Type B pancreatic cell (in vitro differentiated cells): ENCODE measurements around the gene EGFR. TPM values are rescaled to one million over a fixed set of nuclear protein-coding genes. Genes with fewer than 3 reads are reported as not detected.
A peak's percentile ranks its signal among the peaks of the same experiment; 100 is the strongest.

Source experiments
- DNase-seq: peaks from one replicate; pipeline ENCODE4 v3.0.0; 2021; ENCODE audit warnings: mixed read lengths; ENCODE audit not compliant: unreplicated experiment; ENCODE audit errors: extremely low spot score
- H3K27ac Mint-ChIP-seq: 2 replicates; pipeline ENCODE4 v1.8.0; 2021; ENCODE audit warnings: mild to moderate bottlenecking, mixed read lengths
- H3K27me3 Mint-ChIP-seq: 2 replicates; pipeline ENCODE4 v1.8.0; 2021; ENCODE audit warnings: mixed read lengths
- H3K36me3 Mint-ChIP-seq: 2 replicates; pipeline ENCODE4 v1.8.0; 2021; ENCODE audit warnings: mixed read lengths
- H3K4me1 Mint-ChIP-seq: one replicate; pipeline ENCODE4 v1.8.0; 2021; ENCODE audit warnings: mixed read lengths; ENCODE audit not compliant: unreplicated experiment
- H3K4me3 Mint-ChIP-seq: 2 replicates; pipeline ENCODE4 v1.8.0; 2021; ENCODE audit warnings: mild to moderate bottlenecking, mixed read lengths
- H3K9me3 Mint-ChIP-seq: 2 replicates; pipeline ENCODE4 v1.8.0; 2021; ENCODE audit warnings: mixed read lengths
- total RNA-seq: library from RNA; stranded (reverse); gene quantifications from 2 replicates; pipeline ENCODE4 v1.2.1, GENCODE V29; 2021; ENCODE audit warnings: low replicate concordance
- TF ChIP-seq, protein P1 (sequence below): fragments of 200-600 bp; sonication (generic); conservative IDR thresholded peaks from 2 replicates; pipeline ENCODE4 v1.5.0; 2021; ENCODE audit warnings: antibody characterized with exemption, mild to moderate bottlenecking

EGFR gene
- total RNA-seq, 1 donor from 2014 or later, result 44.6 TPM

DNA sequence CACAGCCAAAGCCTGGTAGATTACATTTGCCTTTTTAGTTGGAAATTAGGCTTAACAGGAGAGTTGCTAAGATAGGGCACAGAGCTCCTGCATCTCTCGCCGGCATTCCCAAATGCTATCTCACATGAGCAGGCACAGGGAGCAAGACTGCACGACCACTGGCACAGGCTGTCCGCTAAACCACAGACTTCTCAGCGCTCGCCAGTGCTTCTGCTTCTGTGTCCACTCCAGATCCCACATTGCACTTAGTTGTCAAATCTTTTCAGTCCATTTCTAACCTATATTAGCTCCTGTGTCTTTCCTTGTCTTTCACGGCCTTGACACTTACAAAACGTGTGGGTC lies 138.9 kb downstream of the EGFR start:
- TF ChIP-seq, protein P1, sequence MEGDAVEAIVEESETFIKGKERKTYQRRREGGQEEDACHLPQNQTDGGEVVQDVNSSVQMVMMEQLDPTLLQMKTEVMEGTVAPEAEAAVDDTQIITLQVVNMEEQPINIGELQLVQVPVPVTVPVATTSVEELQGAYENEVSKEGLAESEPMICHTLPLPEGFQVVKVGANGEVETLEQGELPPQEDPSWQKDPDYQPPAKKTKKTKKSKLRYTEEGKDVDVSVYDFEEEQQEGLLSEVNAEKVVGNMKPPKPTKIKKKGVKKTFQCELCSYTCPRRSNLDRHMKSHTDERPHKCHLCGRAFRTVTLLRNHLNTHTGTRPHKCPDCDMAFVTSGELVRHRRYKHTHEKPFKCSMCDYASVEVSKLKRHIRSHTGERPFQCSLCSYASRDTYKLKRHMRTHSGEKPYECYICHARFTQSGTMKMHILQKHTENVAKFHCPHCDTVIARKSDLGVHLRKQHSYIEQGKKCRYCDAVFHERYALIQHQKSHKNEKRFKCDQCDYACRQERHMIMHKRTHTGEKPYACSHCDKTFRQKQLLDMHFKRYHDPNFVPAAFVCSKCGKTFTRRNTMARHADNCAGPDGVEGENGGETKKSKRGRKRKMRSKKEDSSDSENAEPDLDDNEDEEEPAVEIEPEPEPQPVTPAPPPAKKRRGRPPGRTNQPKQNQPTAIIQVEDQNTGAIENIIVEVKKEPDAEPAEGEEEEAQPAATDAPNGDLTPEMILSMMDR, result no peak
- Mint-ChIP-seq H3K4me3 (no peak overlapping the region), H3K36me3 (peaks cover 29% of the 10 kb centered on the region), H3K27ac (peak overlapping the region; percentile 55), H3K4me1 (peaks cover 15% of the 10 kb centered on the region), H3K9me3 (no peaks in the 10 kb centered on the region), H3K27me3 (no peaks in the 10 kb centered on the region)
- no peak for DNase-seq

DNA sequence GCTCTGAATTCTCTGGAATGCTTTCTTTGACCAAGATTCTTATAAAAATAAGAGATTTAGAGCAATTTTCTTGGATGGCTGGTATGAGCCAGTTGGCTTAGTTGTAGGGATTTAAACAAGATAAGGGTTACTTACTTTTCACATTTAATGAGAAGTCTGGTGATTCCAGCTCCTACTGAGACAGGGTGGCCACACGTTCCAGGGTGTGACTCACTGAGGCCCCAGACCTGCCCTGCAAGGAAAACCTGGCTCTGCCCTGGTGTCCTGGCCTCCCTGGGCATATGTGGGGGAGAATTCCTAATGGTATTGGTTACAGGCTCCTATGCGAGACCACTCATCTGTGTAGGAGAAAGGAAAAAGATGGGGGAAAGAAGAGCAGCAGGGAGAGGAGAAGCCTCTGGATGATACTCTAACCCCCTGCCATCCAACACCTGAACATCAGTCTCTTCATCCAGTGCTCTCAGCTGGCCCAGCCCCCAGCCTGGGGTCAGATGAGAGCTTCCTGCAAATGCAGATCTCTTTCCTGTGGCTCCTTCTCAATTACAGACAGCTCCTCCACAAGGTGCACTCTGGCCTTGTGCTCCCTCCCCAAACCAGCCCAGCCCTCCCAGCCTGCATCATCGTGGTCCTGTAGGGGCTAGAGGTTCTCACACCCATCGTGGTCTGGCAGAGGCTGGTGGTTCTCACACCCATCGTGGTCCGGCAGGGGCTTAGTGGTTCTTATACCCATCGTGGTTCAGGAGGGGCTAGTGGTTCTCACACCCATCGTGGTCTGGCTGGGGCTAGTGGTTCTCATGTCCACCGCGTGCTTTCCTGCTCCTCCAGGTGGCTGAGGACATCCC lies 139.9 kb downstream of the EGFR start:
- H3K4me1 Mint-ChIP-seq, result peaks cover 15% of the 10 kb centered on the region
- no peak overlapping the region for H3K4me3 Mint-ChIP-seq
- DNase-seq, result no peak
- TF ChIP-seq, protein P1, result no peak
- peaks cover 29% of the 10 kb centered on the region for H3K36me3 Mint-ChIP-seq
- H3K9me3 Mint-ChIP-seq, result no peaks in the 10 kb centered on the region
- no peak overlapping the region for H3K27ac Mint-ChIP-seq
- no peaks in the 10 kb centered on the region for H3K27me3 Mint-ChIP-seq

DNA sequence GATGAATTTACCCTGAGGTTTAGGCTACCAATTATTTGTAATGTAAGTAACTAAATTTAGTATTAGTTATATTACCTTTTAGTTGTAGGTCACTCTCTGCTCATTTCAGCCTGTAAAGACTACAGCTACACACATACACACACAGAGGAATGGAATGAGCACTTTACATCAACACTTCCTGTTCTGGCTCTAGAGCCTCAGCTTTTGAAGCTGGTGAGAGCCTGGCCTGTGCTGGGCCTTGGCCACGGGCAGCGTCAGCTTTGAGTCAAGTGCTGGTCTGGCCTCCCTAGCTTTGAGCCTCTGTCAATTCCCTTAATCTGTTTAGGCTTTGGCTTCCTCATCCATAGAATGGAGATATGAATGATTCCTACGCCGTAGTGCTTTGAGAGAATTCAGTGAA lies 141.7 kb downstream of the EGFR start:
- DNase-seq, result no peak
- H3K4me1 Mint-ChIP-seq, result peaks cover 15% of the 10 kb centered on the region
- no peaks in the 10 kb centered on the region for H3K27me3 Mint-ChIP-seq
- no peaks in the 10 kb centered on the region for H3K9me3 Mint-ChIP-seq
- TF ChIP-seq, protein P1, result no peak
- no peak overlapping the region for H3K27ac Mint-ChIP-seq
- no peak overlapping the region for H3K4me3 Mint-ChIP-seq
- H3K36me3 Mint-ChIP-seq, result peaks cover 23% of the 10 kb centered on the region

DNA sequence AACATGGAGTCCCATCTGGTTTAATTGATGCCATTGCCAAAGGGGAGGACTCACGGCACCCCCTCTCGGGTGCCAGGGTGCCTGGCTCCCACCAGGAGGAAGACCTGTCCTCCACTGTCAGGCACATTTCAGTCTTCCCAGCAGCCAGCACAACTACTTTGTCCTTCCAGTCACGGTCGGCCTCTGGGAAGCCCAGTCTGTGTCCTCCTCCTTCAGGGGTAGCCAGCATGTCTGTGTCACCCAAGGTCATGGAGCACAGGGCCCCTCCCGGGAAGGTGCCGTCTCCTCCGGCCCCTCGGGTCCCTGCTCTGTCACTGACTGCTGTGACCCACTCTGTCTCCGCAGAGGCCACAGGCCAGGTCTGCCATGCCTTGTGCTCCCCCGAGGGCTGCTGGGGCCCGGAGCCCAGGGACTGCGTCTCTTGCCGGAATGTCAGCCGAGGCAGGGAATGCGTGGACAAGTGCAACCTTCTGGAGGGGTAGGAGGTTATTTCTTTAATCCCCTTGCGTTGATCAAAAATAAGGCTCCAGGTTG lies 142.4 kb downstream of the EGFR start:
- Mint-ChIP-seq H3K4me3 (no peak overlapping the region), H3K27ac (no peak overlapping the region), H3K9me3 (no peaks in the 10 kb centered on the region), H3K27me3 (no peaks in the 10 kb centered on the region), H3K4me1 (peaks cover 15% of the 10 kb centered on the region), H3K36me3 (peaks cover 23% of the 10 kb centered on the region)
- no peak for DNase-seq
- TF ChIP-seq, protein P1, result no peak

DNA sequence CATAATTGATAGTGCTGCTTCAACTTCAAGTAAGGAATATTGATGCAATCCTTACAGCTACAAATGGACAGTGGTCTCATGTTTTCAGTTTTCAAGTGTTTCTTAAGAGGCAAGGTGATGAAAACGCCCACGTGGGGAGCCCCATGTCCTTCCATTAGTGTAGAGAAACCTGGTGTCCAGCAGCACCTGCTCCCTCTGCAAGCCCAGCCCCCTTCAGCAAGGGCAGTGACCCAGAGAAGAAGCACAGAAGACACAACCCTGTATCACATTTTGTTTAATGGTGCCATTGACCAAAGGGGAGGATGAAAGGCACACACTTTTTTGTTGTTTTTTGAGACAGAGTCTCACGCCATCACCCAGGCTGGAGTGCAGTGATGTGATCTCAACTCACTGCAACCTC lies 143.7 kb downstream of the EGFR start:
- H3K4me1 Mint-ChIP-seq, result peaks cover 5% of the 10 kb centered on the region

More for the DNA sequence above, 143.7 kb downstream of the EGFR start:
- peaks cover 26% of the 10 kb centered on the region for H3K36me3 Mint-ChIP-seq
- no peak overlapping the region for H3K27ac Mint-ChIP-seq
- DNase-seq, result no peak
- no peaks in the 10 kb centered on the region for H3K27me3 Mint-ChIP-seq
- TF ChIP-seq, protein P1, result no peak
- H3K4me3 Mint-ChIP-seq, result no peak overlapping the region
- no peaks in the 10 kb centered on the region for H3K9me3 Mint-ChIP-seq
